Dermis blood vessel endothelial cell (primary cell): ENCODE results near the gene SORL1. TPM values are rescaled to one million over a fixed set of nuclear protein-coding genes. Genes with fewer than 3 reads are reported as not detected.
A peak's percentile ranks its signal among the peaks of the same experiment; 100 is the strongest.

Source experiments
- DNase-seq: peaks from one replicate; pipeline ENCODE4 v3.0.0; 2010
- total RNA-seq: library from RNA; depleted of rRNA; stranded (reverse); fragments of >200 nt; gene quantifications from 2 replicates; pipeline ENCODE4 v1.2.3, GENCODE V29; 2014

The SORL1 gene
- total RNA-seq, 1 donor from 2014 or later: 0.17 TPM

GRCh38 chr11:121431820-121432526, 20.1 kb upstream of the SORL1 start:
- no peak for DNase-seq

- DNase-seq: no peak
Observed at GRCh38 chr11:121435132-121435531, 17.0 kb upstream of the SORL1 start.

GRCh38 chr11:121435551-121436511, 16.3 kb upstream of the SORL1 start:
- no peak for DNase-seq

GRCh38 chr11:121437018-121437685, 15.0 kb upstream of the SORL1 start:
- DNase-seq: no peak

GRCh38 chr11:121437686-121438078, 14.4 kb upstream of the SORL1 start:
- DNase-seq: no peak

GRCh38 chr11:121439337-121439736, 12.8 kb upstream of the SORL1 start:
- DNase-seq: no peak

- DNase-seq: no peak
Observed at GRCh38 chr11:121439759-121440158, 12.4 kb upstream of the SORL1 start.

- no peak for DNase-seq
Observed at GRCh38 chr11:121441521-121441920, 10.6 kb upstream of the SORL1 start.

GRCh38 chr11:121443688-121444275, 8.3 kb upstream of the SORL1 start:
- DNase-seq: no peak

- DNase-seq: no peak
Observed at GRCh38 chr11:121444526-121444925, 7.6 kb upstream of the SORL1 start.

- DNase-seq: no peak
Observed at GRCh38 chr11:121445071-121445768, 6.9 kb upstream of the SORL1 start.

GRCh38 chr11:121446752-121447156, 5.4 kb upstream of the SORL1 start:
- DNase-seq: peak; percentile 26

- no peak for DNase-seq
Observed at GRCh38 chr11:121448011-121448410, 4.1 kb upstream of the SORL1 start.

- no peak for DNase-seq
Observed at GRCh38 chr11:121448431-121448941, 3.6 kb upstream of the SORL1 start.

GRCh38 chr11:121449123-121449522, 3.0 kb upstream of the SORL1 start:
- no peak for DNase-seq

- DNase-seq: no peak
Observed at GRCh38 chr11:121449626-121450025, 2.5 kb upstream of the SORL1 start.

- no peak for DNase-seq
Observed at GRCh38 chr11:121450401-121450800, 1.7 kb upstream of the SORL1 start.

GRCh38 chr11:121451178-121451985, 732 bp upstream of the SORL1 start:
- DNase-seq: no peak

- DNase-seq: no peak
Observed at GRCh38 chr11:121452609-121453150, 566 bp downstream of the SORL1 start, which contains the start of gene SORL1-AS1. Gene SORL1-AS1 (minus strand): TSS chr11:121452967.

GRCh38 chr11:121453589-121454299, 1.6 kb downstream of the SORL1 start:
- DNase-seq: no peak
